LNCaP clone FGC (cell line): Measurements from ENCODE around the gene PALM.
A peak's percentile ranks its signal among the peaks of the same experiment; 100 is the strongest.

ENCODE experiments used
- DNase-seq: peaks from one replicate; pipeline ENCODE4 v3.0.0-alpha.2; 2011; ENCODE audit warnings: low read depth
- H3K4me3 ChIP-seq: 2 replicates; pipeline ENCODE4 v1.5.1; 2011; ENCODE audit warnings: mild to moderate bottlenecking, low read depth, low read length, control low read depth
- CTCF ChIP-seq: IDR thresholded peaks from 2 replicates; pipeline ENCODE4 v1.5.1; 2012; ENCODE audit warnings: mild to moderate bottlenecking; ENCODE audit not compliant: control insufficient read depth, insufficient read depth; ENCODE audit errors: extremely low read depth

PALM gene

GRCh38 chr19:703651-704446 lies 4.9 kb upstream of the PALM start:
- H3K4me3 ChIP-seq, result no peak overlapping the region
- TF ChIP-seq CTCF, result no peak
- DNase-seq, result no peak

- no peak for DNase-seq
- H3K4me3 ChIP-seq, result no peak overlapping the region
- no peak for TF ChIP-seq CTCF
Observed at GRCh38 chr19:704447-704741, 4.3 kb upstream of the PALM start.

- no peak for TF ChIP-seq CTCF
- no peak for DNase-seq
- H3K4me3 ChIP-seq, result peak overlapping the region; percentile 35
Observed at GRCh38 chr19:709196-709964, 645 bp downstream of the PALM start.

DNA sequence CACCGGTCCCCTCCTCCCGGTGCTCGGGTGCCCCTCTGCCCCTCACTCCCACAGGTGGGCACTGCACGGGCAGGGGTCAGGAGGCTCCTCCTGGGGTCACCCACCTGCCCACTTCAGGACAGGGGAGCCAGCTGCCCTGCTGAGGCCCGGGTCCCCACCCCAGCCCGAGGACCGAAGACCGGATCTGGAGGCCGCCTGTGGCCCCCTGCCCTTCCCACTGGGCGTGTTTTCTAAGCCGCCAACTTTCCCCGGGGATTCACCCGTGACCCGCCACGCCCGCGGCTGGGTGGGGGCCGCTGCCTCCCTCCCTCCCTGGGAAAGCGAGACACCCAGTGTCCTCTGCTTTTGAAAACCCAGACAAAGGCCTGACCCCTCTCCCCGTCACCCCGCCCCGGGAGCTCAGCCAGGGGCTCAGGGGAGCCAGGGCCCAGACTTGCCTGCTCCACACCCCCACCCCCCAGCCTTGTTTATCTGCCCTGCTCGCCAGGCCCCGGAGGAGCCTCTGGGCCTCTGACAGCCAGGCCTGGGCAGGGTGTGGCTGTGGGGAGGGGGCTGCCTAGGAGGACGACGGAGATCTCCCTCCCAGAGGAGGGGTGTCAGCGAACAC lies 1.3 kb downstream of the PALM start:
- no peak for TF ChIP-seq CTCF
- no peak overlapping the region; the same call in 1 of the 2 replicates for H3K4me3 ChIP-seq

DNA sequence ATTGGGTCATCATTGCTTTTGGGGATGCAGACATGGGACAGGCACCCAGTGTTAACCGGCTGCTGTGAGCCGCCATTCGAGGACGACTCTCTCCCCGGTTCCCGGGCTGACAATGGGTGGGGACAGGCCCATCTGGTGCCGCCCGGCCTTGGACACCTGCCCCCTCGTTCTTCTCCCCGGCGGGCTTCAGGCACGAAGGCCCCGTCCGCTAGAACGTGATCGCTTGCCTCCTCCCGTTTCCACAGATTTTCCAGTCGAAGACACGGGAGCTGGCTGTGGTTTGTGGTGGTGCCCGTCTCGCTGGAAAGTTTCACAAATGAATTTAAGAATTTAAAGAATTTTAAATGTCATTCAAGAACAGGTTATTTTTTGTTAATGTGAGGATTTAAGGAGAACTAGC lies 2.0 kb downstream of the PALM start:
- no peak overlapping the region for H3K4me3 ChIP-seq

More for the DNA sequence above, 1.3 kb downstream of the PALM start:
- DNase-seq, result no peak

GRCh38 chr19:711254-711653 lies 2.5 kb downstream of the PALM start:
- DNase-seq, result no peak
- no peak overlapping the region for H3K4me3 ChIP-seq
- TF ChIP-seq CTCF, result no peak

More for the DNA sequence above, 2.0 kb downstream of the PALM start:
- TF ChIP-seq CTCF, result no peak
- no peak for DNase-seq
